Measurements from ENCODE around the gene ELOVL1. TPM values are rescaled to one million over a fixed set of nuclear protein-coding genes. Genes with fewer than 3 reads are reported as not detected.

The ELOVL1 gene
- polyA plus RNA-seq, 1 donor (not counting 4 experiments of a cell fraction or from before 2014, with no cell fraction given), result 283 TPM

- FAIRE-seq (peak; percentile 41), DNase-seq (ENCODE audit: low read depth, low spot score) (no peak)
- Histone ChIP-seq H3K36me3 (ENCODE audit: control insufficient read depth in 2 of 2, extremely low read depth in 1 of 2, insufficient read depth in 2 of 2, low read length in 2 of 2) (no peaks in the 10 kb centered on the region), H3K9ac (ENCODE audit: control insufficient read depth, extremely low read depth, insufficient read depth, low read length) (peak overlapping the region; percentile 87), H3K4me1 (ENCODE audit: control insufficient read depth, extremely low read depth, insufficient read depth, low read length) (peaks cover 16% of the 10 kb centered on the region), H3K4me2 (ENCODE audit: control insufficient read depth, extremely low read depth, insufficient read depth, low read depth, low read length) (peak overlapping the region; percentile 90), H2AFZ (ENCODE audit: control insufficient read depth, low read length) (peak overlapping the region; percentile 93), H3K4me3 (ENCODE audit: control insufficient read depth in 2 of 3, extremely low read depth in 1 of 3, insufficient read depth in 2 of 3, low read depth in 1 of 3, low read length in 3 of 3) (peak overlapping the region in 2 of 3 experiments; percentile 70 to 80), H3K9me3 (ENCODE audit: control insufficient read depth, low read depth, low read length) (no peaks in the 10 kb centered on the region), H3K27ac (ENCODE audit: control insufficient read depth, insufficient read depth, low read length) (peak overlapping the region; percentile 90), H4K20me1 (ENCODE audit: control insufficient read depth, extremely low read depth, insufficient read depth, low read length) (no peaks in the 10 kb centered on the region), H3K27me3 (ENCODE audit: control insufficient read depth, extremely low read depth, insufficient read depth, low read length) (no peaks in the 10 kb centered on the region), H3K9me1 (ENCODE audit: control insufficient read depth, extremely low read depth, insufficient read depth, low read length) (no peaks in the 10 kb centered on the region), H3K79me2 (ENCODE audit: control insufficient read depth, insufficient read depth, low read length) (no peaks in the 10 kb centered on the region)
- no peak for TF ChIP-seq EZH2 (IDR thresholded peaks at IDR 0.05; ENCODE audit: low read length)
- TF ChIP-seq CTCF (optimal IDR thresholded peaks at IDR 0.05 in 1 of 3, IDR thresholded peaks at IDR 0.05 in 1 of 3, conservative IDR thresholded peaks at IDR 0.05 in 1 of 3; ENCODE audit: extremely low read depth in 1 of 3, insufficient read depth in 2 of 3, low read length in 3 of 3), result no peak
- dilution Hi-C loops (cut with MboI; ENCODE audit: extremely low pct_ligation_motif_present, low sequenced_read_pairs), result no loop called here
Observed at GRCh38 chr1:43349594-43350306, 18.1 kb downstream of the ELOVL1 start.

GRCh38 chr1:43348809-43349593, 18.8 kb downstream of the ELOVL1 start:
- H2AFZ ChIP-seq (ENCODE audit: control insufficient read depth, low read length), result peak overlapping the region; percentile 93
- peak overlapping the region; percentile 90 for H3K27ac ChIP-seq (ENCODE audit: control insufficient read depth, insufficient read depth, low read length)
- H4K20me1 ChIP-seq (ENCODE audit: control insufficient read depth, extremely low read depth, insufficient read depth, low read length), result no peaks in the 10 kb centered on the region
- dilution Hi-C loops (cut with MboI; ENCODE audit: extremely low pct_ligation_motif_present, low sequenced_read_pairs), result no loop called here
- DNase-seq (ENCODE audit: low read depth, low spot score), result no peak
- H3K27me3 ChIP-seq (ENCODE audit: control insufficient read depth, extremely low read depth, insufficient read depth, low read length), result no peaks in the 10 kb centered on the region
- no peaks in the 10 kb centered on the region for H3K79me2 ChIP-seq (ENCODE audit: control insufficient read depth, insufficient read depth, low read length)
- peak overlapping the region; percentile 87 for H3K9ac ChIP-seq (ENCODE audit: control insufficient read depth, extremely low read depth, insufficient read depth, low read length)
- peak overlapping the region; percentile 41 to 80 (median 70) for H3K4me3 ChIP-seq (ENCODE audit: control insufficient read depth in 2 of 3, extremely low read depth in 1 of 3, insufficient read depth in 2 of 3, low read depth in 1 of 3, low read length in 3 of 3)
- no peaks in the 10 kb centered on the region for H3K9me1 ChIP-seq (ENCODE audit: control insufficient read depth, extremely low read depth, insufficient read depth, low read length)
- H3K4me2 ChIP-seq (ENCODE audit: control insufficient read depth, extremely low read depth, insufficient read depth, low read depth, low read length), result peak overlapping the region; percentile 90
- no peaks in the 10 kb centered on the region for H3K36me3 ChIP-seq (ENCODE audit: control insufficient read depth in 2 of 2, extremely low read depth in 1 of 2, insufficient read depth in 2 of 2, low read length in 2 of 2)
- no peak for TF ChIP-seq EZH2 (IDR thresholded peaks at IDR 0.05; ENCODE audit: low read length)
- TF ChIP-seq CTCF (optimal IDR thresholded peaks at IDR 0.05 in 1 of 3, IDR thresholded peaks at IDR 0.05 in 1 of 3, conservative IDR thresholded peaks at IDR 0.05 in 1 of 3; ENCODE audit: extremely low read depth in 1 of 3, insufficient read depth in 2 of 3, low read length in 3 of 3), result no peak
- H3K4me1 ChIP-seq (ENCODE audit: control insufficient read depth, extremely low read depth, insufficient read depth, low read length), result peaks cover 16% of the 10 kb centered on the region
- FAIRE-seq, result no peak
- H3K9me3 ChIP-seq (ENCODE audit: control insufficient read depth, low read depth, low read length), result no peaks in the 10 kb centered on the region

Data from keratinocyte (primary cell).